Endothelial cell of umbilical vein (primary cell): ENCODE results near the gene SLC6A9. TPM values are rescaled to one million over a fixed set of nuclear protein-coding genes. Genes with fewer than 3 reads are reported as not detected.

Experiments used
- BruUV-seq: library from RNA; stranded (reverse); fragments of 400-500 nt; replicated peaks from 2 replicates; lab custom pipeline; 2021; lab: Mats Ljungman, UMichigan
- CTCF ChIA-PET: fragments of 300-600, 350-600 bp; sonication (Branson Sonifier 250); formaldehyde crosslinking; loops from one replicate; lab custom pipeline; 2021; ENCODE audit warnings: antibody characterized with exemption, inconsistent platforms; lab: Charles Lee
- POLR2A ChIA-PET: fragments of 300-600, 350-600 bp; sonication (Branson Sonifier 250); formaldehyde crosslinking; loops from one replicate; lab custom pipeline; 2021; ENCODE audit warnings: antibody characterized with exemption, inconsistent platforms; lab: Charles Lee
- DNase-seq: peaks from one replicate; pipeline ENCODE4 v3.0.0-alpha.2; 2011; ENCODE audit warnings: low read depth, low spot score
- FAIRE-seq: peaks from 2 replicates; lab custom pipeline; 2011; peaks lifted over from hg19 to GRCh38; lab: Jason Lieb, UNC
- H2AFZ ChIP-seq: 2 replicates; pipeline ENCODE4 v1.6.0; 2012; ENCODE audit warnings: low read depth, low read length, control low read depth, inconsistent platforms
- H3K27ac ChIP-seq: 2 replicates; pipeline ENCODE4 v1.5.1; 2011; ENCODE audit warnings: low read depth, mild to moderate bottlenecking, control low read depth, low read length, moderate library complexity; ENCODE audit not compliant: insufficient read depth
- H3K27me3 ChIP-seq, 2 experiments: 2 replicates each; pipeline versions ENCODE4 v1.6.0 to v1.6.1; 2011; ENCODE audit warnings: low read length in 2 of 2, mixed read lengths in 1 of 2; ENCODE audit not compliant: control insufficient read depth in 2 of 2, insufficient read depth in 2 of 2
- H3K36me3 ChIP-seq, 2 experiments: 2 replicates in 1 of 2; 3 replicates in 1 of 2; pipeline ENCODE4 v1.5.1; 2011; ENCODE audit warnings: low read length in 2 of 2, mild to moderate bottlenecking in 1 of 2, moderate library complexity in 1 of 2; ENCODE audit not compliant: control insufficient read depth in 2 of 2, insufficient read depth in 2 of 2; ENCODE audit errors: extremely low read depth in 1 of 2
- H3K4me1 ChIP-seq: 3 replicates; pipeline ENCODE4 v1.5.1; 2011; ENCODE audit warnings: mild to moderate bottlenecking, low read length; ENCODE audit not compliant: control insufficient read depth, insufficient read depth; ENCODE audit errors: extremely low read depth
- H3K4me2 ChIP-seq: 2 replicates; pipeline ENCODE4 v1.6.1; 2011; ENCODE audit warnings: low read length, control low read depth, mixed read lengths; ENCODE audit not compliant: insufficient read depth
- H3K4me3 ChIP-seq, 3 experiments: fragments of 200-600 bp in 1 of 3; sonication (generic), shearing (Covaris generic) in 1 of 3; replicated peaks in 1 of 3; 2 replicates each; pipeline ENCODE4 v1.5.1; 2011 to 2016; ENCODE audit warnings: control low read depth in 3 of 3, low read length in 3 of 3, mild to moderate bottlenecking in 2 of 3, inconsistent platforms in 1 of 3, low read depth in 1 of 3, moderate library complexity in 1 of 3; ENCODE audit not compliant: insufficient read depth in 1 of 3
- H3K79me2 ChIP-seq: 2 replicates; pipeline ENCODE4 v1.6.0; 2012; ENCODE audit warnings: low read length, inconsistent platforms; ENCODE audit not compliant: control insufficient read depth, insufficient read depth
- H3K9ac ChIP-seq: replicated peaks from 2 replicates; pipeline ENCODE3; 2011; ENCODE audit warnings: low read length, control low read depth; ENCODE audit not compliant: insufficient read depth; ENCODE audit errors: extremely low read depth
- H3K9me1 ChIP-seq: replicated peaks from 3 replicates; pipeline ENCODE4 v1.6.0; 2011; ENCODE audit warnings: mild to moderate bottlenecking, low read length; ENCODE audit not compliant: control insufficient read depth, insufficient read depth; ENCODE audit errors: extremely low read depth
- H3K9me3 ChIP-seq: replicated peaks from 2 replicates; pipeline ENCODE4 v1.5.1; 2012; ENCODE audit warnings: low read length, inconsistent platforms; ENCODE audit not compliant: control insufficient read depth, insufficient read depth
- H4K20me1 ChIP-seq: replicated peaks from 2 replicates; pipeline ENCODE3; 2011; ENCODE audit warnings: mild to moderate bottlenecking, low read length; ENCODE audit not compliant: control insufficient read depth, insufficient read depth; ENCODE audit errors: extremely low read depth
- CTCF ChIP-seq, 2 donors: IDR thresholded peaks; 1 replicate in 1 of 2; 2 replicates in 1 of 2; pipeline ENCODE4 v1.5.1; 2011; ENCODE audit warnings: low read length in 2 of 2, mild to moderate bottlenecking in 2 of 2, moderate library complexity in 2 of 2, control low read depth in 1 of 2, inconsistent platforms in 1 of 2, low read depth in 1 of 2; ENCODE audit not compliant: insufficient read depth in 1 of 2; ENCODE audit errors: extremely low read depth in 1 of 2
- EZH2 ChIP-seq: IDR thresholded peaks from 2 replicates; pipeline ENCODE4 v1.6.1; 2012; ENCODE audit warnings: borderline replicate concordance, low read depth, mild to moderate bottlenecking, moderate library complexity, low read length, inconsistent platforms; ENCODE audit not compliant: severe bottlenecking
- FOS ChIP-seq: IDR thresholded peaks from 2 replicates; pipeline ENCODE4 v1.6.1; 2011; ENCODE audit warnings: mild to moderate bottlenecking, low read length, moderate library complexity, borderline replicate concordance; ENCODE audit not compliant: insufficient read depth
- GATA2 ChIP-seq: IDR thresholded peaks from 2 replicates; pipeline ENCODE4 v1.7.0; 2011; ENCODE audit warnings: low read depth, mild to moderate bottlenecking, moderate library complexity, mixed read lengths, low read length; ENCODE audit not compliant: insufficient read length, insufficient read depth
- JUN ChIP-seq: IDR thresholded peaks from 2 replicates; pipeline ENCODE4 v1.6.1; 2011; ENCODE audit warnings: borderline replicate concordance, low read depth; ENCODE audit not compliant: insufficient read length, insufficient read depth
- MAX ChIP-seq: IDR thresholded peaks from 2 replicates; pipeline ENCODE4 v1.6.1; 2011; ENCODE audit not compliant: insufficient read depth, insufficient read length
- MYC ChIP-seq: IDR thresholded peaks from one replicate; pipeline ENCODE4 v1.6.1; 2011; ENCODE audit warnings: mild to moderate bottlenecking, low read depth, low read length
- POLR2A ChIP-seq: IDR thresholded peaks from 2 replicates; pipeline ENCODE4 v1.6.1; 2012; ENCODE audit warnings: low read depth, mild to moderate bottlenecking, control low read depth, low read length
- POLR2AphosphoS5 ChIP-seq: IDR thresholded peaks from 2 replicates; pipeline ENCODE4 v1.6.1; 2012; ENCODE audit warnings: low read depth, mild to moderate bottlenecking, control low read depth, low read length, moderate library complexity; ENCODE audit not compliant: insufficient read depth
- dilution Hi-C: fragments of 300-500 bp; cut with MboI; formaldehyde crosslinking; loops from one replicate; pipeline ENCODE4 v1.15.0; 2019; ENCODE audit warnings: low sequenced_read_pairs; ENCODE audit not compliant: extremely low pct_ligation_motif_present
- intact Hi-C: fragments of 100-400 bp; cut with micrococcal nuclease; formaldehyde crosslinking; loops from one replicate; pipeline ENCODE4 v1.10.0; 2022
- polyA plus RNA-seq, 4 experiments: library from polyadenylated mRNA; depleted of rRNA in 3 of 4; stranded (reverse) in 3 of 4; unstranded in 1 of 4; fragments of >200 nt; gene quantifications; 2 replicates each; pipeline versions ENCODE4 v1.2.1 to v1.2.3, GENCODE V29; 2011 to 2012; ENCODE audit warnings: missing spikeins in 1 of 4
- total RNA-seq: library from RNA; stranded (reverse); gene quantifications from 2 replicates; pipeline ENCODE4 v1.2.3, GENCODE V29; 2021

The SLC6A9 gene
- total and polyA plus RNA-seq, 2 donors (not counting 3 experiments of a cell fraction or from before 2014, with no cell fraction given) = 0.80 to 1.5 TPM

- Histone ChIP-seq H3K4me3 (no peak overlapping the region), H3K9me1 (no peaks in the 10 kb centered on the region), H3K27me3 (no peaks in the 10 kb centered on the region), H3K27ac (no peak overlapping the region), H3K4me1 (no peaks in the 10 kb centered on the region), H3K36me3 (no peaks in the 10 kb centered on the region), H2AFZ (no peak overlapping the region), H4K20me1 (no peaks in the 10 kb centered on the region), H3K9me3 (no peaks in the 10 kb centered on the region), H3K4me2 (no peak overlapping the region), H3K79me2 (no peaks in the 10 kb centered on the region), H3K9ac (no peak overlapping the region)
- DNase-seq (no peak), FAIRE-seq (no peak)
- intact Hi-C loops (loop anchor here (5.0 to 10.0 kb wide), 3 partner anchors 207 to 589 kb away; partner anchors contain the start of gene DMAP1), dilution Hi-C loops (no loop called here)
- no peak for TF ChIP-seq GATA2
- TF ChIP-seq POLR2A = no peak
- TF ChIP-seq POLR2AphosphoS5 = no peak
- TF ChIP-seq CTCF (IDR thresholded peaks at IDR 0.05; ENCODE audit: extremely low read depth in 1 of 2, insufficient read depth in 1 of 2, low read depth in 1 of 2, low read length in 2 of 2) = no peak
- no peak for TF ChIP-seq FOS
- TF ChIP-seq EZH2 = no peak
- TF ChIP-seq MYC = no peak
- no peak for TF ChIP-seq JUN
- TF ChIP-seq MAX = no peak
- POLR2A ChIA-PET = no interaction called here
- CTCF ChIA-PET = interaction anchor here (1.5 kb wide), 1 partner anchor 28 kb away, joined by 5 read pairs; no protein-coding TSS in a partner anchor
- BruUV-seq = no TSS peak
Measured at GRCh38 chr1:44008259-44008658, 23.0 kb downstream of the SLC6A9 start.
